HG03045 (cell line): ENCODE results near the gene CHRM1.

Experiments used
- ATAC-seq: cut with Tn5 transposase; IDR thresholded peaks from one replicate; pipeline ENCODE4 v1.9.1; 2021; ENCODE audit warnings: mild to moderate bottlenecking, moderate library complexity; ENCODE audit not compliant: unreplicated experiment

Gene CHRM1

GRCh38 chr11:62908468-62909072 lies 12.6 kb downstream of the CHRM1 start:
- no peak for ATAC-seq

DNA sequence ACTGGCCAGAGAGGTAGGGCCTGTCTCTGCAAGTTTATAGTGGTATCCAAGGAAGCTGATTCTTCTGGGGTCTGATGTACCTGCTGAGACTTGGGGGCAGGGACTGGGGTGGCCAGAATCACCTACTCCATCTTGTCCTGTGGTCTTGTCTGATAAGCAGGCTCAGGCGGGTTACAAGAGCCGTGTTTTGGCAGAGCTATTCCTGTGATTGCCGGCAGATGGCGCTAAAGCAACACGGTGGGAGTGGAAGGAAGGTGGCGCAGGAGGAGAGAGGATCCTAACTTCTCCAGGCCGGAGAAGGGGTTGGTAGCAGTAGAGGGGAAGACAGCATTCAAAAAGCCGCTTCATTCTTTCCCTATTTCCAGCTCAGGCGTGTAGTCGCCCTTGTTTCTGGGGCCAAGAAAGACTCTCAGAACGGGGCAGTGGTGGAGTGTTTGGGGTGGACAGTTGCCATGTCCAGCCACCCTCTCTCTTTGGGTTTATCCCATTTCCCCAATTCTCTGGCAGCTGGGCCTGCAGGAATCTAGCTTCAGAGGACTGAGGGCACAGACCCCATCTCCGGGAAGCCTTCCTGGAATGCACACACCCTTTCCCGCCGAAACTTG lies 15.1 kb downstream of the CHRM1 start:
- ATAC-seq, result peak; percentile 59

GRCh38 chr11:62905296-62905695 lies 15.9 kb downstream of the CHRM1 start:
- no peak for ATAC-seq

- no peak for ATAC-seq
Measured at GRCh38 chr11:62902932-62903331, 18.2 kb downstream of the CHRM1 start.

- ATAC-seq, result no peak
Measured at GRCh38 chr11:62898027-62898426, 23.1 kb downstream of the CHRM1 start.

- ATAC-seq, result no peak
Measured at GRCh38 chr11:62897311-62897710, 23.9 kb downstream of the CHRM1 start.

- ATAC-seq, result no peak
Measured at GRCh38 chr11:62896049-62896448, 25.1 kb downstream of the CHRM1 start.

GRCh38 chr11:62895501-62895900 lies 25.7 kb downstream of the CHRM1 start:
- no peak for ATAC-seq

- ATAC-seq, result no peak
Measured at GRCh38 chr11:62892077-62892922, 28.9 kb downstream of the CHRM1 start.

DNA sequence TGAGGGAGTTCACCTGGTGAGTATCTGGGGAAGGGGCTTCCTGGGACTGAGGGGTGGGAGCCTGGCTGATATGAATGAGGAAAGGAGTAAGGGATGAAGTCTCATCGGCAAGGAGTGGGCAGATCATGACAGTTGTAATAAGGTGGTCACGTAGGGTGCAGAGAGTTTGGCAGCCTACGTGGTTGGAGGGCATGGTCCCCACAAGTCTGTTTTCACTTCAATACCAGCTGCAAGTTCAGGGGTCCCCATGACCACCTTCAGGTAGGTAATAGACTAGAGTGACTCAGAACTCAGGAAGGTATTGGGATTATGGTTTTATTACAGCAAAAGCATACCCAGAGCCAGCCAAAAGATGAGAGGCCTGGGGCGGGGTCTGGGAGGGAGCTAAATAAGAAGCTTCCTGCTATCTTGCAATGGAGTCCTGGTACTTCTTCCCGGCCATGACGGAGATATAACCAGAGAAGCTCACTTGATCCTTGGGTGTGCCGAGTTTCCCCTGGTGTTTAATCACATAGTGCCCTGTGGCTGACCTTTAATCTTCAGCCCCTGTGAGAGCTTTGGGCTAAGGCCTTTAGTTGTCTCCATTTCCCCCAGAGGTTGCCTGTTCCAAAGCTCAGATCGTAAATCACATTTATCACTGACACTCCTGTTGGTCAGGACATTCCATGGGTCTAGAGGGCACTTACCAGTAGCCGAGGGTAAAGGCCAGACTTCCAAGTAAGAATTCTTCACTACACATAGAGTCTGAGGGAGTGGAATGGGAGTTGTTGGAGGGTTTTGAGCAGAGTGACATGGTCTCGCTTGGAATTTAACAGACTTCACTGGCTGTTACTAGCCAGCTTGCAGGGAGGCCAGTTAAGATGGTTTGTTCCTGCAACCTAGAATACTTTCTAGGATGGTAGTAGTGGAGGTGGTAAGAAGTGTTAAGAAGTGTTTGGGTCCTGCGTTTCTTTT lies 31.4 kb downstream of the CHRM1 start:
- ATAC-seq, result no peak

DNA sequence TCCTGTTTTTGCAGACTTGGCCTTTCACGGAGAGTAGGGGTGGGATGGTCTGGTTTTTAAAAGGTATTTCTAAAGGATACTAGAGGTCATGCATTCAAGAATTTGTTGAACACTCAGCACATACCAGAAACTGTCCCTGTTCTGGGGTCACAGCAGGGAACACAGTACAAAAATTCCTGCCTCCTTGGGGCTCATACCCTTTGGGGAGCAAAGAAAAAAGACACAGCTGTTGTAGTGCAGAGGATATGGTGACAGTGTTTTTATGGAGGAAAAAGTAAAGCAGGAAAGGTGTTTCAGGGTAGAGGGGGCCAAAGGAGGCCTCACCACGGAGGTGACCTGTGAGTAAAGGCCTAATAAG lies 32.1 kb downstream of the CHRM1 start:
- no peak for ATAC-seq

GRCh38 chr11:62888406-62888805 lies 32.8 kb downstream of the CHRM1 start:
- ATAC-seq, result no peak

DNA sequence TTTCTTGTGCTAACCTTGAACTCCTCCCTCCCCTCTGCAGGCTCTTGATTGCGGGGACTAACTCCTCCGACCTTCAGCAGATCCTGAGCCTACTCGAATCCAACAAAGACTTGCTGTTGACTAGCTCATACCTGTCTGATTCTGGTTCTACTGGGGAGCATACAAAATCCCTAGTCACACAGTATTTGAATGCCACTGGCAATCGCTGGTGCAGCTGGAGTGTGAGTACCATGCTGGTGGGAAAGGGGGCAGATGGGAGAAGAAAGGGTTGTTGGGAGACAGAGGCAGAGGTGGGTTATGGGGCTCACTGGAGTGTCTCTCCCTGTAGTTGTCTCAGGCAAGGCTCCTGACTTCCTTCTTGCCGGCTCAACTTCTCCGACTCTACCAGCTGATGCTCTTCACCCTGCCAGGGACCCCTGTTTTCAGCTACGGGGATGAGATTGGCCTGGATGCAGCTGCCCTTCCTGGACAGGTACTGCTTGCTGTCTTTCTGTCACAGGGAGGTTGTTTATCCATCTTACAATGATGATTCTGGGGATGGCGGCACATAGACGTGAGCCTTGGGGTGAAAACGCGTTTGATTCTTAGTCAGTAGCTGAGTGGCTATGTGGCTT lies 35.9 kb downstream of the CHRM1 start:
- no peak for ATAC-seq

- no peak for ATAC-seq
Measured at GRCh38 chr11:62883673-62884072, 37.5 kb downstream of the CHRM1 start.

GRCh38 chr11:62882788-62883501 lies 38.2 kb downstream of the CHRM1 start:
- ATAC-seq, result no peak

DNA sequence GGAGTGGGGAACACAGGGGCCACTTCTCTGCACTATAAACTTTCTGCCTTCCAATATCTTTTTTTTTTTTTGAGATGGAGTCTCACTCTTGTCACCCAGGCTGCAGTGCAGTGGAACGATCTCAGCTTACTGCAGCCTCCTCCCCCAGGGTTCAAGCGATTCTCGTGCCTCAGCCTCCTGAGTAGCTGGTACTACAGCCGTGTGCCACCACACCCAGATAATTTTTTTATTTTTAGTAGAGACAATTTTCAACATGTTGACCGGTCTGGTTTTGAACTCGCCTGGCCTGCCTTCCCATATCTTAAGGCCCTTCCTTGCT lies 38.8 kb downstream of the CHRM1 start:
- ATAC-seq, result no peak

DNA sequence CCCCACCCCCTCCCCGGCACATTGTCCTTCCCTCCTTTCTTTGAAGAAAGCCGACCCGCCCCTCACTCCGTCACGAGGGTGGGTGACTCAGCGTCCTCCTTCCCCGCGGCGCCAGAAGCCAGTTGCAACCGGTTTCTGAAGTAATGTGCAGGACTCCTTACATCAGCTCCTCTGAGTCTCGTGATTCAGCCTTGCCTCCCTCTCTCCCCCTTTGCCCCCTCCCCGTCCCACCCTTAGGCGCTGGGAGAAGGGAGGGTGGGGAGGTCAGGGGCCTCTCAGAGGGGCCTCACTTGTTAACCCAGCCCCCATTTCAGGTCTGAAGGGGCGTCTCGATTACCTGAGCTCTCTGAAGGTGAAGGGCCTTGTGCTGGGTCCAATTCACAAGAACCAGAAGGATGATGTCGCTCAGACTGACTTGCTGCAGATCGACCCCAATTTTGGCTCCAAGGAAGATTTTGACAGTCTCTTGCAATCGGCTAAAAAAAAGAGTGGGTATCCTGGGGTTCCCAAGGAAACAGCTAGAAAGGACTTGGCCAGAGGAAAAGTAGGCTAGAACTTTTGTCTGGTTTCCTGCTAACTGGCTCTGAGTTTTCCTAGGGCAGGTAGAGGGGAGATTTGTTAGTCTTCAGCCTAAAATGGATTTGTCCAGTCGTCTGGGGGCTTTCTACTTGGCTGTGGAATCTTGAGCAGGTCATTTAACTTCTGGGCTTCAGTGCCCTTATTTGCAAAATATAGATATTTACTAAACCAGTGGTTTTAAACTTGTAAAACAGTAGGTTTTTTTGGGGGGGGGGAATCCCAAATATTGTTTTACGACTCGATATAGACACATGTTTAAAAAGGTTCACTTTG lies 39.4 kb downstream of the CHRM1 start:
- ATAC-seq, result peak; percentile 50

DNA sequence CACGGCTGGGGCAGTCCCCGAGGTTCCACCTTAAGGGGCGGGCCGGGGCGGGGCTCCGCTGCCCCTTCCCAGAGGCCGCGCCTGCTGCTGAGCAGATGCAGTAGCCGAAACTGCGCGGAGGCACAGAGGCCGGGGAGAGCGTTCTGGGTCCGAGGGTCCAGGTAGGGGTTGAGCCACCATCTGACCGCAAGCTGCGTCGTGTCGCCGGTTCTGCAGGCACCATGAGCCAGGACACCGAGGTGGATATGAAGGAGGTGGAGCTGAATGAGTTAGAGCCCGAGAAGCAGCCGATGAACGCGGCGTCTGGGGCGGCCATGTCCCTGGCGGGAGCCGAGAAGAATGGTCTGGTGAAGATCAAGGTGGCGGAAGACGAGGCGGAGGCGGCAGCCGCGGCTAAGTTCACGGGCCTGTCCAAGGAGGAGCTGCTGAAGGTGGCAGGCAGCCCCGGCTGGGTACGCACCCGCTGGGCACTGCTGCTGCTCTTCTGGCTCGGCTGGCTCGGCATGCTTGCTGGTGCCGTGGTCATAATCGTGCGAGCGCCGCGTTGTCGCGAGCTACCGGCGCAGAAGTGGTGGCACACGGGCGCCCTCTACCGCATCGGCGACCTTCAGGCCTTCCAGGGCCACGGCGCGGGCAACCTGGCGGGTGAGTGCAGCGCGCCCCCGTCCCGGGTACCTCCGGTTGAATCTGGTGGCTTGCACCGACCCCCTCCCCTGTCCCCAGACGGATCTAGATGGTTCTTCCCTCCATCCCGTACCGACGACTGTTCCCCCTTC lies 40.2 kb downstream of the CHRM1 start, which contains the start of gene SLC3A2:
SLC3A2 (plus strand) TSS at position 94 of the 776 bp plus-strand sequence; CDS start at position 222, 128 bp downstream.
- peak; percentile 72 for ATAC-seq
